HS-5 (cell line): ENCODE data around the gene DOCK1.

ENCODE experiments used
- DNase-seq: peaks from one replicate; pipeline ENCODE4 v3.0.0-alpha.2; 2012; ENCODE audit warnings: low read depth

Gene DOCK1

GRCh38 chr10:127221281-127221680 is 316.1 kb downstream of the DOCK1 start:
- no peak for DNase-seq

- no peak for DNase-seq
These were observed 321.8 kb downstream of the DOCK1 start for GRCh38 chr10:127227027-127227426.

GRCh38 chr10:127227663-127228062 is 322.4 kb downstream of the DOCK1 start:
- DNase-seq = no peak

- DNase-seq = no peak
These were observed 323.1 kb downstream of the DOCK1 start for GRCh38 chr10:127228195-127228787.

GRCh38 chr10:127234306-127234800 is 329.1 kb downstream of the DOCK1 start:
- no peak for DNase-seq

- no peak for DNase-seq
These were observed 331.0 kb downstream of the DOCK1 start for GRCh38 chr10:127236266-127236665.

GRCh38 chr10:127242914-127243313 is 337.7 kb downstream of the DOCK1 start:
- DNase-seq = no peak

- peak; percentile 0 for DNase-seq
These were observed 338.5 kb downstream of the DOCK1 start for GRCh38 chr10:127243490-127244272.

- no peak for DNase-seq
These were observed 340.2 kb downstream of the DOCK1 start for GRCh38 chr10:127245456-127245855.

- no peak for DNase-seq
These were observed 344.8 kb downstream of the DOCK1 start for GRCh38 chr10:127250031-127250430.

GRCh38 chr10:127252818-127253217 is 347.6 kb downstream of the DOCK1 start:
- no peak for DNase-seq

- DNase-seq = no peak
These were observed 349.0 kb downstream of the DOCK1 start for GRCh38 chr10:127254276-127254675.

GRCh38 chr10:127257395-127257794 is 352.2 kb downstream of the DOCK1 start:
- no peak for DNase-seq

GRCh38 chr10:127259347-127259746 is 354.1 kb downstream of the DOCK1 start:
- DNase-seq = no peak

- no peak for DNase-seq
These were observed 357.4 kb downstream of the DOCK1 start for GRCh38 chr10:127262606-127263005.

- DNase-seq = no peak
These were observed 360.1 kb downstream of the DOCK1 start for GRCh38 chr10:127265288-127265687.

GRCh38 chr10:127266431-127266830 is 361.2 kb downstream of the DOCK1 start:
- no peak for DNase-seq

GRCh38 chr10:127267442-127267841 is 362.2 kb downstream of the DOCK1 start:
- DNase-seq = no peak

GRCh38 chr10:127272076-127272475 is 366.8 kb downstream of the DOCK1 start:
- no peak for DNase-seq

GRCh38 chr10:127275272-127275671 is 370.0 kb downstream of the DOCK1 start:
- no peak for DNase-seq

- DNase-seq = no peak
These were observed 370.7 kb downstream of the DOCK1 start for GRCh38 chr10:127275793-127276450.

- DNase-seq = no peak
These were observed 371.7 kb downstream of the DOCK1 start for GRCh38 chr10:127276794-127277462.
